Ureter (tissue), 1 donor: ENCODE measurements around the gene GJC2. TPM values are rescaled to one million over a fixed set of nuclear protein-coding genes. Genes with fewer than 3 reads are reported as not detected.

Experiments used
- DNase-seq: peaks from one replicate; pipeline ENCODE4 v3.0.0-alpha.2; 2020; ENCODE audit warnings: low spot score
- total RNA-seq: library from RNA; stranded (reverse); gene quantifications from one replicate; pipeline ENCODE4 v1.2.4, GENCODE V29; 2023
- donor health status: DM: yes; HTN: yes; CAD: no.

Gene GJC2
- total RNA-seq, 1 donor from 2014 or later, result 3.9 TPM

DNA sequence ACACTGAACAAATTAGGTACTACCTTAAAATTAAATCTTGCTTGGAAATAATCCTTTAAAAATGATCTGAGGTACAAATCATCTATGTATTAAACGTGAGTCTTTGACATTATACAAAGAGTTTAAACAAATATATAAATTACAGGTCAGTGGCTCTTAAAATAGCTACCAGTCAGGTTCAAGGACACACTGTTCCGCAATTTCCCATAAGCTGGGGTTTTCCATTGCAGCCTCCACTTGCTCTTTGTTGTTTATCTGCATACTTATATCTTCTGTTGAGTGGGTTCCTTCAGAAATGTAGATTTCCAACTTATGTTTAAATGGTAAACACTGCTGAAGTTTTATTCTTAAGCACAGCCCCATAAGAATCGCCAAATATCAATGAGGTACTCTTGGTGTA, 34.9 kb upstream of the GJC2 start:
- DNase-seq, result no peak

DNA sequence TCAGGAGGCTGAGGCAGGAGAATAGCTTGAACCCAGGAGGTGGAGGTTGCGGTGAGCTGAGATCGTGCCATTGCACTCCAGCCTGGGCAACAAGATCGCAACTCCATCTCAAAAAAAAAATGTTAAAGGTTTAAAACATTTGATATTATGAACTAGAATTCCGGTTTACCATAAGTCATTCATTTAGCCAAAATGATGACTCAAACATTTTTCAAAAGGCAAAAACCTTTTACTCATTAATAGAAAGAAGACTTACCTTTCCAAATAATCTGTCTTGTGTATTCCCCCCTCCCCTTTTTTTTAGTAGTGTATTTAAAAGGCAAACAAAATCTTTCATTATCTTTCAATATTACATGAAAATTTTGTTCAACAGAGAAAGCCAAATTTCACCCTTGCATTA, 32.4 kb upstream of the GJC2 start:
- DNase-seq, result no peak

DNA sequence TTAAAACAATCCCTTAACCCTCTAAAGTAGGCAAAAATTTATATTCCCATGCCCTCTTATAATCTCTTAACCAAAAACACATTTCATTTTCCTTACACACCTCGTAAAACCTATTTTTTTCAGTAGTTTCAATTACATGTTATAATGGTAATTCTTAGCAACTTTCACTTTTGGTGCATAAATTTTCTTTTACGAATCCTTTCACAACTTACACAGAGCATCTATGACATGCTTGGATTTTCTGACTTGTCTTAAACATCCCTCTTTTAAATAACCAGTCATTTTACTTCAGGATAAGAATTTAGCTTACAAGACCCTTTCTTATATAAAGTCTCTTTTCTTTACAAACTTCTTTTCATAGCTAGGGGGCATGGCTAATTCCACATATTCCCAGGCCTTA, 31.7 kb upstream of the GJC2 start:
- DNase-seq, result no peak

DNA sequence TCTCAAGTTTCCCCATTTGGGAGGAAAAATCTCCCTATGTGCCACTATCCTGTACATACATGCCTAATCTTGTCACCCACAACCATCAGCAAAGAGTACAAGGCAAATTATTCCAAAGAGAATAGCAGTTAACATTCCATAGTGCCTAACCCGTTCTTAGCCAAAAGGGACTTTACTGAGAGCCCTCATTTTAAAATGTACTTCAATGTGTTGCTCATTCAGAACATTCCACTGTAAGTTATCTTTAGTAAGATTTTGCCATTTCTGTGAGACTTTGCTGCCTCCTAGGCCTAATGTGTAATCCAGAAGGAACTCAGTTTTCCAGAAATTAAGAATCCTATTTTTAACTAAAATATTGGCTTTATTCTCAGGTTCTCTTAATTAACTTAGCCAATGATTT, 29.4 kb upstream of the GJC2 start:
- no peak for DNase-seq

DNA sequence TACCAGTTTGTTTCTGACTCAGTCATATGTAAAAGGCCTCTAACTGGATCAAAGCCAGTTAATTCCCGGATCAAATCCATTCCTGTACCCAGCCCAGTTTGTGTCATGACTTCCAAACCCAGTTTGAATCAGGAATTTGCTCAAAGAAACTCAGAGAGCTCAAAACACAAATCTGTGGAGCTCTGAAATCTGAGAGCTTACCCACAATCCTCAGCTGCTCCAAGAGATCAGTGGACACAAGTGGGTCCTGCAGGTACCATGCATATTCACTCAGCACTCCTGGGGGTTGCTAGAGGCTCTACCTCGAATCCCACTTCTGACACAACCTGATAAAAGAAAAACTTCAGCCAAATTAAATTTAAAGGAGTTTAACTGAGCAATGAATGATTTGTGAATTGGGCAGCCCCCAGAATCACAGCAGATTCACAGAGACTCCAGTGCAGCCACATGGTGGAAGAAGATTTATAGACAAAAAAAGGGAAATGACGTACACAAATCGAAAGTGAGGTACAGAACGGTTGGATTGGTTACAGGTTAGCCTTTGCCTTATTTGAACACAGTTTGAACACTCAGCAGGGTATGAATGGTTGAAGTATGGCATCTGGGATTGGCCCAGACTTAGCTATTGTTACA, 28.8 kb upstream of the GJC2 start:
- no peak for DNase-seq

DNA sequence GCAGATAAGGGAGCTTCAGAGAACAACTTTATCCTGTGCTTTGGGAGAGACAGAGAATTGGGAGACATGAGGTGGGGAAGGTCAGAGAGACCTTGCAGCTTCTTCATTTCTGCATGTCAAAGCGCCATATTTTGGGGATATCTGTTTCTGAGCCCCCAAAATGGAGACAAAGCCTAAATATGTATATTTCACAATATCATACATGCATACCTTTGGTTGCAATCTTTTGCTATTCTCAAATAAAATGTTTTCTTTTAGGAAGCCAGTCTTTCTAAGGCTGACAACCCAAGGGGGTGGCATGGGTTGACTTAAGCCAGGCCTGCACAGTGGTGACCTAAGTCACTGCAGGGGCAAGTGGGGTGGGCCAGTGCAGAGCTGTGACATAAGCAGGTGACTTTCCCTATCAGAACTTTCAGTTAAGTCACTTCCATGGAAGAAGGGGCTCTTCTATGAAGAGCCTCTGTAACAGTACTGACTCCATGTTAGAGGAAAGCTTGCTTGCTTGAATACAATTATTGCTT, 26.7 kb upstream of the GJC2 start:
- no peak for DNase-seq

DNA sequence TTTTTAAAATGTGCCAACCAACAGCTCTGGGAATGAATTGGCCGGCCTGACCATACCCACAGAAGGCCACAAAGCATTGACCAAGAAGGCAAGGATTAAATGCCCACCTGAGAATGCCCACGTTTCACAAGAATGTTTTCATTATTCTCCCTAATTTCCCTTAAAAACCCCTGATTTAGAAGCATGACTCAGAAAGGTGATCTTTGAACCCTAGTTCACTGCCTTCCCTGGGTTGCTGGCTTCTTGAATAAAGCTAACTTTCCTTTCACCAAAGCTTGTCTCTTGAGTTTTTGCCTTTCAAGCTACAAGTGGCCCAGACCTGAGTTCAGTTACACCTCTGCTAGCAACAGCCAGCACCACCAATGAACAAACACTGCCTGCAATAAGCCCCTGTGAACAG, 26.2 kb upstream of the GJC2 start:
- no peak for DNase-seq

DNA sequence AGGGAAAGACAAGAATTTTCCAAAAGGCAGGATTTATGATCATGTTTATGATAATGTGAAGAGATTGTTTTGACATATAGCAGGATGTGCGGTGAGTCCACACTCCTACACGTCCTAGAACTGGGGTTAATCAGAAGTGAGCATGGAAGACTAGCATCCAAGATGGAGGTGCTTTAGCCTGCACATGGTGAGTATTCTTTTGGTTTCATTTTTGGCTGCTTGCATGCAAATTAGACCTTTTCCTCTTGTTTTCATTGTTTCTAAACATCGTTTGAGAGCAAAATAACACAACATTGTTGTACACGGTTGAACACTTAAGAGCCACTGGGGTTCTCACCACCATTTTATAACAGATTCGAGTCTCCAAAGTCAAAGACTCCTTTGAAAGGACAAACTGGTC, 24.5 kb upstream of the GJC2 start:
- no peak for DNase-seq

DNA sequence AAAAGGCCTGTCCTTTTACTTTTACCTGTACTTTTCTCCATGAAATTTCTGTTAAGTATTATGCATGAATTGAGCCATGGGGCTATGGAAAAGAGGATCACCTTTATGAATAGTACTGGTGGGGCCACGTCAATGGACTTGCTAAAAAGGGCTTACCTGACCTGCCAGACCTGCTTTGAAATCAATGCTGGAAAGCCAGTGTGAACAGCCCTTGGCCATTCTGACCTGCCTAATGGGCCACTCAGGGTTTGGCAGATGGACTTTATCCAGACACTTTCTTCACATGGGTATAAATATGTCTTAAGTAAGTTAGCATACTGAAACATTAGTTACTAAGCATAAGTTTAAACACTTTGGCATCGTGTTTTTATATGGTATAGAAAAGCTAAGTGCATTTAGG, 18.0 kb upstream of the GJC2 start:
- no peak for DNase-seq

DNA sequence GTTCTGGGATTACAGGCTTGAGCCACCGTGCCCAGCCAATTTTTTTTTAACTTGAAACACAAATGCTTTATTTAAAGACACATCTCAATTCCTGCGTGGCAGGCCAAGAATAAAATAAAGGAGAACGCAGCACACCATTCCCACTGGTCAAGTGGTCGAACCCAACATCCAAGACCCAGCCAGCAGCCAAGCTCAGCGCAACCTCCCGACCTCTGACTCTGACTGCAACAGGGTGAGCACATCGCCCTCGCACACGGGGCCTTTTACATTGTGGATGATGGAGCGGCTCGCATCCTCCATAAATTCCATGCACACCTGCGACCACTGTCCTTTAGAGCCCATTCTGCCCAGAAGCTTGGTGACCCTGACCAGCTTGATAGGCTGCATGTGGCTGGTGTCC, 15.1 kb upstream of the GJC2 start:
- no peak for DNase-seq

DNA sequence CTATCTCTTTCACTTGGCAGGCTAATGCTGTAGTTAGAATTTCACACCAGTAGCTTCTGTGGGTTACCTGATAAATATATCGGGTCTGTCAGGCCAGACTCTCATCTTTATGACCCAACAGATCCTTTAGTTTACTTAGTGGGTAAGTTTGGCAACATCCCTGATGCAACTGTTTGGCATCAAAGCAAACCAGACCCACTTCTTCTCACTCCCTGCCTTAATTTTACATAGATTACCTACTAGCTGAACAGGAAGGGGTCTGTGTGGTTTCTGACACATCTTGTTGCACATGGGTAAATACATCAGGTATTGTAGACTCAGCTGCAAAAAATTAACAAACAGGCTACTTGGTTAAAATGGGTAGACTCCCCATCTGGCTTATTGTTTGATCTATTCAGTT, 12.8 kb upstream of the GJC2 start:
- DNase-seq, result no peak

DNA sequence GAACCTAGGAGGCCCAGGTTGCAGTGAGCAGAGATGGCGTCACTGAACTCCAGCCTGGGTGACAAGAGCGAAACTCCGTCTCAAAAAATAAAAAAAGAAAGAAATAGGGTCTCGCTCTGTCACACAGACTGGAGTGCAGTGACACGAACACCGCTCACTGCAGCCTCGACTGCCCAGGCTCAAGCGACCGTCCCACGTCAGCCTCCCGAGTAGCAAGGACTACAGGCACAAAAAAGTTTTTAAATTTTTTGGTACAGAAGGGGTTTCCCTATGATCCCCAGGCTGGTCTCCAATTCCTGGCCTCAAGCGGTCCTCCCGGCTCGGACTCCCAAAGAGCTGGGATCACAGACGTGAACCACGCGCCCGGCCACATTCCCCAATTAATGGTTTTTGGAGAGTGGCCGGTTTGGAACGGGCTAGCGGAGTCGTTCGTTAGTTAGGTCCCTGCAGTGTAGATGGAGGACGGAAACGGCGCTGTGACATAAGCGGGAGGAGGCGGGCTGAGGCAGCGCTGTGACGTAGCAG, 10.3 kb upstream of the GJC2 start:
- DNase-seq, result no peak

DNA sequence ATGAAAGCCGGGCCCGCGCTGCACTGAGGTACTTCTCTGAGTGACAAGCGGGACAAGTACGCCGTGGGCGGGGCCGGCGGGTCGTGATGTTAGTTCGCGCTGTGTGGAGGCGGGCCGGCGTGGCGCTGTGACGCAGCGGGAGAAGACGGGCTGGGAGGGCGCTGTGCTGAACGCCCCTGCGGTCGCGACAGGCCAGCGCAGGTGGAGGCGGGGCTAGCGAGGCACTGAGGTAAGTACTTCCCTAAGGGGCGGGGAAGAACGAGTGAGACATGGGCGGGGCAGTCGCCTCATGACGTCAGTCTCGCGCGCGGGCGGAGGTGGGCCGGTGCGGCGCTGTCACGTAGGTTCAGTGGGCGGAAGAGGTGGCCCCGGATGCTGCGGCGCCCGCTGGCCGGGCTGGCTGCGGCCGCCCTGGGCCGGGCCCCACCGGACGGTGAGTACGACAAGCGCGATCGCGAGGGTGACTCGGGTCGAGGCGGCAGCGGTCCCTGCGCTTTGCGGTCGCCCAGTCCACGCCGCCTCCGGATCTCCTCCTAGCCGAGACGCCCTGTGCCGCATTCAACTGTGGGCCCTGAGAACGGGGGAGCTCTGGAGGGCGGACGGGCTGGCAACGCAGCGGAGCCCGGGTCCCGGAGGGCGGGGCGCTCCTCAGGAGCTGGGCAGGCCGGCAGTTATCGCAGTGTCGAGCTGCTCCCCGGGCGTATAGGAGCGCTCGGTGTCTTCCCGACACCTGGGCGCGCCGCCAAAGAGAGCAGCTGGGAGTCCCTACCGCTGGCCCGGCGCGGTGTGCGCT, 9.6 kb upstream of the GJC2 start, which contains the start of gene GUK1:
Gene GUK1, plus strand, starts transcription at position 349 of the 793 bp plus-strand sequence. Its CDS starts 24 bp downstream, at position 373.
- peak; percentile 100 for DNase-seq

DNA sequence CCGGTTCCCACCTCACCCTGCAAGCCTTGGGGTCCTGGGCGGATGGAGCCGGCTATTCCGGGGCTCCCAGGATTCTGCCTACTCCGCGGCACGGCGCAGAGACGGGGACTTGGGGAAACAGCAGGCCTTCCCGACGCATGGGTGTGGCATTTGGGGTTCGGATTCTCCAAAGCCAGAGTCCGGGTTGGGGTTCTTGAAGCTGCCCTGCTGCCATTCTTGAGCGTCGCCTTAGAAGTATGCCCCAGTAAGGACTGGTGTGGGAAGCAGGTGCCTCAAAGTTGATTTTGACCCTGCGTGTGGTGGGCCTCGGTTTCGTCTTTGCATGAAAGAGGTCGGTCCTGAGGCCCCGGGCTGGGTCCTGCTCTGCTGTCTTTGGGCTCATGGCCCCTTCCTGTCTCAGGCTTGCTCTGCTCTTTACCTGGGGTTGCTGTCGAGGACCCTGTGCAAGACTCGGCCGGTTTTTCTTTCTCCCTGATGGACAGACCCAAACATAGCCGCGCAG, 9.0 kb upstream of the GJC2 start:
- DNase-seq, result no peak

DNA sequence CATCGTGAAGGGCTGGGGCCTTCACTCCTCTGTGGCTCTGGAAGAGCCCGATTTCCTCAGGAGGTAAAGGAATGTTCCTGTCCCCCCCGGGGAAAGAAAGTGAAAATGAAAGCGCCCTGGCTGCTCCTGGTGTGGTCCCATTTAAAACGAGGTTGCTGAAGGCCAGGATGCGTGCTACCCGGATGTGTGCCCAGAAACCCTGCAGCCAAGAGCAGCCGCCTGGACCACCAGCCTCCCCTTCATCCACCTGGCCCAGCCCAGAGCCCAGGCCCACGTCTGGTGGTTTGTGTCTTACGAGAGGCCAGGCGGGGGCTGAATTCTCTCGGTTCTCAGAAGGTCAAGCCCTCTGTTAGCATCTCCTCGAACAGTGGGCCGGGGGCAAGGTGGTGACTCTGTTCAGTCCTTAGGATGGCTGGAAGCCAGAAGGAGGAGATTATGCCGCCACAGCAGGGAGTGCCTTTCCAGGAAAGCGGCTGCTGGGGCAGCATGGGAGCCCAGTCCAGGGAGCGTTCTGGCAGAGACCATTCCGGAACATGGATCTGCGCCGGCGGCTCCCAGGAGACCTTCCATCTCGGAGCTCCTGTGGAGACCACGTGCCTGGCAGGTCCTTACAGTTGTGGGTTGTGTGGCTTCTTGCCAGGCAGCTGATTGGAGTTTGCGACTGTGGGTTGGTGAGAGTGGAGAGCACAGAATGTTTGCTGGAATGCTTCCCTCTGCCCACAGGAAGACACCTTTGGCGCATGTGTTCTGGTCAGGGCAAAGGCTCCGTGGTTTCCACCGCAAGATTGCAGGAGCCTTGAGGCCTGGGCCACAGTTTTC, 8.3 kb upstream of the GJC2 start:
- peak; percentile 48 for DNase-seq

DNA sequence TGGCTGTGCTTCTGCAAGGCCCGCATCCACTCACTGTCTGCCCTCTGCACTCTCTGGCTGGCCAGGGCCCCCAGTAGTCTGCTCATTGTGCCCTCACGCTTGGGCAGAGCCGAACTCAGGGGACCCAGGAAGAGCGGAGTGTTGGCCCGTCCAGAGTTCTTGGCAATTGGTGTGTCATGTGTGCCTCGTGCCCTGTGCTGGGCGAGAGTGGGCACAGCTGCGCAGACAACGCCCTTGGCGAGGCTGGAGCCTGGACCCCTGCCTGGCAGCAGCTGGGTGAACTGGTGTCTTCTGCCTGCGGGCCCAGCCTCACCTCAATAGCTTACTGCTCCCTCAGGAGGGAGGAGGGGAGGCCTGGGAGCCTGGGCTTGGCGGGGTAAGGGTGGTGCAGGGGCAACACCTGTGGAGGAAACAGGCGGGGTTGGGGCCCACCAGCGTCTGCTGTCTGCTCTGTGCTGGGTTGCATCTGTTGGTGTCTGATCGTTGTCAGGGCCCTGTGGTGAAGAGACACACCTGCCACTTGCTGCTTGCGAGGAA, 7.5 kb upstream of the GJC2 start:
- DNase-seq, result peak; percentile 48

DNA sequence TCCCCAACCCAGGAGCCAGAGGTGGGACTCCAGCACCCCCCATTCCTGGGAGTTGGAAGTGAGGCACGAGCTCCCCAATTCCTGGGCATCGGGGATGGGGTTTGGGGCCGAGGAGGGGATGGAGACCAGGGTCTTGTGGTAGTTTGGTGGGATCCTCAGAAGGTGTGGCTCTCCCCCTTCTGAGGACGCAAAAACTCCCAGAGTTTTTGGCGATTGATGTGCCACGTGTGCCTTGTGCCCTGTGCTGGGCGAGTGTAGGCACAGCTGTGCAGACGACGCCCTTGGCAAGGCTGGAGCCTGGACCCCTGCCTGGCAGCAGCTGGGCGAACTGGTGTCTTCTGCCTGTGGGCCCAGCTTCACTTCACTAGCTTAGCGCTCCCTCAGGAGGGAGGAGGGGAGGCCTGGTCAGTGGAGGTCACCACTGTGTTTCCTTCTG, 7.0 kb upstream of the GJC2 start:
- peak; percentile 43 for DNase-seq

DNA sequence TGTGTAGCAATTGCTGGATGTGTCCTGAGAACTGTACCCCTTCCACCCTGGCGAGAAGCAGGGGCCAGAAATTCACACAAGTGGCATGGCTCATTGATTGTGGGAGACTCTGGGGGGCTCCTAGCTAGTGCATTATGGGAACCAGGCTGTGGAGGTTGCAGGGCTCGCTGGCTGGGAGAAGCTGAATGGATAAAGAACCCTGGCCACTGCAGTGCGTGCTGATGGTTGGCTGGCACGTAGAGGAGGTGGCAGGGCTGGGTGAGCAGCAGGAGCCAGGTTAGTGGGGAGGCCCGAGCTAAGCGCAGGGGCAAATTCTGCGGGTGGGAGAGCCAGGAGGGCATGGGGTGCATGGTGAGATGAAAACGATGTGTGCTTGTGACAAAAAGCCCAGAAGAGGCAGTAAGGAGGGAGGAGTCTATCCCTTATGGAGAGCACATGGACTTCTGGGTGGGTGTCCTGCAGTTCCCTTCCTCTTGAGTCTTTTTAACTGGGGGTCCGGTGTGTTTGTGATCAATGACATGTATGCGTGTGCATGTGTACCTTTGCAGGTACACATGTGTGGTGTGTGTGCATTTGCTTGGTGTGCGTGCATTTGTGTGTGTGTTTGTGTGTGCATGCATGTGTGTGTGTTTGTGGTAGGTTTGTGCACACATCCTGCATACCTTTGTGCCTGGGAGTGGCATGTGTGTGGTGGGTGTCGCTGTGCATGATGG, 6.1 kb upstream of the GJC2 start:
- no peak for DNase-seq

DNA sequence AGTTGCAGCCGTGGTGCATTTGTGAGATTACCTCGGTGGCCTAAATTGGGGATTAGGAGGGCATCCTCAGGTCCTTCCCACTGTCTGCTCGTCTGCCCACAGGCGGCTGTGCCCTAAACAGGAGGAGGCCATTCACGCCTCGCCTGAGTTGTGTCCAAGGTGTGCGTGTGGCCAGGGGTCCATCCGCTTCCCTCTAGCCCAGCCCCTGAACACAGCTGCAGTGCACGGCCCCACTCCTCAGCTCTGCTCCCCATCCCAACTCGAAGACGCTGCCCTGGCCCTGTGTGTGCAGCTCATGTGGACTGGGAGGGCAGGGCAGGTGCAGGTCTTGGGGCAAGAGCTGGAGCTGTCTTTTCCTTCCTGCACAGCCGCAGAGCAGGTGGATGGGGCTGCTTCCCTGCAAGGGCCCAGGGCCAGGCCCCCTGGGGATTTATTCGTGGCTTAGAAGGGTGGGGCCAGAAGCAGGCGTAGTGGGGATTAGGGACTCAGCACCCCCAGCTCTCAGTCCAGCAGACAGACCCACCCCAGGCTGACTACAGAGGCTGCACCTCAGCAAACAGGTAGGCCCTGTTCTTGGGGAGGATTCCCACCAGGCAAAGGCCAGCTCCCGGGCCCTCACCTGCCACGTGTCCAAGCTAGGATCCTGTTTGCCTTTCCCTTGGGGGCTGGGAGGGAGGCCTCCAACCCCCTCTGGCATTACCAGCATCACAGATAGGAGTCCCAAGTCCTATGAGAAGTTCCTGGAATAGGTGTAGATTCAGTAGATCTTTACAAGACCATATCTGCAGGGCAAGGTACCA, 5.3 kb upstream of the GJC2 start:
- peak; percentile 41 for DNase-seq

DNA sequence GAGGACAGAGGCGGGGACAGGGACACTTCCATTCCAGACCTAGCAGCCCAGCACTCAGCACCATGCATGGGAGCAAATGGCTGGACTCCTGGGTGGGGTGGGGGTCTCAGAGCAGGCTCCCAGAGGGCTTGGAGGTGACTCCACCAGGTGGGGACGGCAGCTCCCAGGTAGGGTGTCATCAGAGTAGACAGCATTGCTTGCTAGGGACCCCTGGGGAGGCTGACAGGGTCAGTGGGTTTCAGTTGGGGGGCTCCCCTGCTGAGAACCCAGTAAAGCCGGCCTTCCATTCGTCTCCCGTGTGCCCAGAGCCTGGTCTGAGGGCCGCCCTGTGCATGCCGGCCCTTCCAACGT, 4.8 kb upstream of the GJC2 start:
- no peak for DNase-seq
